OCI-LY7 (cell line): Measurements from ENCODE around the gene UBL4A. TPM values are rescaled to one million over a fixed set of nuclear protein-coding genes. Genes with fewer than 3 reads are reported as not detected.

ENCODE experiments used
- BruUV-seq: library from RNA; stranded (reverse); fragments of 400-500 nt; replicated peaks from 2 replicates; lab custom pipeline; 2021; lab: Mats Ljungman, UMichigan
- CTCF ChIA-PET: fragments of 300-600 bp; sonication (Branson Sonifier 250); formaldehyde crosslinking; loops from one replicate; lab custom pipeline; 2022; ENCODE audit warnings: antibody characterized with exemption; ENCODE audit not compliant: unreplicated experiment; lab: Charles Lee
- POLR2A ChIA-PET: fragments of 300-600 bp; sonication (Branson Sonifier 250); formaldehyde crosslinking; loops from one replicate; lab custom pipeline; 2022; ENCODE audit warnings: antibody characterized with exemption; lab: Charles Lee
- DNase-seq: peaks from one replicate; pipeline ENCODE4 v3.0.0-alpha.2; 2015; ENCODE audit warnings: low spot score
- H2AFZ ChIP-seq: fragments of 200-600 bp; sonication (generic), shearing (Covaris generic); 2 replicates; pipeline ENCODE4 v1.6.1; 2014; ENCODE audit warnings: mild to moderate bottlenecking, antibody characterized with exemption, low read length, moderate library complexity
- H3K27ac ChIP-seq: fragments of 200-600 bp; sonication (generic); 2 replicates; pipeline ENCODE4 v1.5.1; 2014; ENCODE audit warnings: mixed run types, low read depth, mild to moderate bottlenecking, moderate library complexity, low read length, inconsistent platforms; ENCODE audit not compliant: poor library complexity, severe bottlenecking
- H3K36me3 ChIP-seq: fragments of 200-600 bp; sonication (generic); 2 replicates; pipeline ENCODE4 v1.6.1; 2014; ENCODE audit warnings: mild to moderate bottlenecking, antibody characterized with exemption, low read length, moderate library complexity, mixed read lengths; ENCODE audit not compliant: insufficient read depth
- H3K4me1 ChIP-seq: fragments of 200-600 bp; sonication (generic); 2 replicates; pipeline ENCODE4 v1.5.1; 2014; ENCODE audit warnings: mild to moderate bottlenecking, low read length; ENCODE audit not compliant: insufficient read depth, poor library complexity, severe bottlenecking
- H3K4me2 ChIP-seq: fragments of 200-600 bp; sonication (generic); 2 replicates; pipeline ENCODE4 v1.6.1; 2014; ENCODE audit warnings: mild to moderate bottlenecking, low read length
- H3K4me3 ChIP-seq: fragments of 200-600 bp; sonication (generic); 2 replicates; pipeline ENCODE4 v1.5.1; 2014; ENCODE audit warnings: mild to moderate bottlenecking, low read depth, low read length; ENCODE audit not compliant: poor library complexity, severe bottlenecking
- H3K79me2 ChIP-seq: fragments of 200-600 bp; sonication (generic); 2 replicates; pipeline ENCODE4 v1.6.1; 2016; ENCODE audit warnings: low read depth, mild to moderate bottlenecking, low read length, moderate library complexity, mixed read lengths; ENCODE audit not compliant: insufficient read depth
- H3K9me2 ChIP-seq: fragments of 200-600 bp; sonication (generic); 2 replicates; pipeline ENCODE4 v1.6.1; 2016; ENCODE audit warnings: mild to moderate bottlenecking, low read length, mixed read lengths; ENCODE audit not compliant: insufficient read depth
- H3K9me3 ChIP-seq: fragments of 200-600 bp; sonication (generic); 2 replicates; pipeline ENCODE4 v1.6.1; 2014; ENCODE audit warnings: mild to moderate bottlenecking, mixed run types, low read length, mixed read lengths
- H4K20me1 ChIP-seq: fragments of 200-600 bp; sonication (generic); 2 replicates; pipeline ENCODE4 v1.6.1; 2014; ENCODE audit warnings: mild to moderate bottlenecking, antibody characterized with exemption, low read length, moderate library complexity, mixed read lengths; ENCODE audit not compliant: insufficient read depth
- EZH2phosphoT487 ChIP-seq: fragments of 200-600 bp; sonication (generic); IDR thresholded peaks from 2 replicates; pipeline ENCODE4 v1.6.1; 2018; ENCODE audit warnings: low read depth, borderline replicate concordance, mild to moderate bottlenecking, mixed run types, antibody characterized with exemption, low read length, moderate library complexity, mixed read lengths
- intact Hi-C: fragments of 100-400 bp; cut with micrococcal nuclease; formaldehyde crosslinking; loops from one replicate; pipeline ENCODE4 v1.10.0; 2022; ENCODE audit not compliant: unreplicated experiment
- total RNA-seq, 2 experiments: library from RNA; depleted of rRNA in 1 of 2; stranded (reverse); fragments of >200 nt in 1 of 2; shearing (Covaris generic) in 1 of 2; gene quantifications; 2 replicates each; pipeline ENCODE4 v1.2.3, GENCODE V29; 2014 to 2022
- TF ChIP-seq, protein P1 (sequence below): fragments of 200-600 bp; sonication (generic); conservative IDR thresholded peaks from 2 replicates; pipeline ENCODE4 v1.5.1; 2014; ENCODE audit warnings: mild to moderate bottlenecking, antibody characterized with exemption, low read length, moderate library complexity, mixed read lengths

Gene UBL4A
- total RNA-seq, 2 experiments from 2014 or later, result 49.7 to 89.9 TPM

DNA sequence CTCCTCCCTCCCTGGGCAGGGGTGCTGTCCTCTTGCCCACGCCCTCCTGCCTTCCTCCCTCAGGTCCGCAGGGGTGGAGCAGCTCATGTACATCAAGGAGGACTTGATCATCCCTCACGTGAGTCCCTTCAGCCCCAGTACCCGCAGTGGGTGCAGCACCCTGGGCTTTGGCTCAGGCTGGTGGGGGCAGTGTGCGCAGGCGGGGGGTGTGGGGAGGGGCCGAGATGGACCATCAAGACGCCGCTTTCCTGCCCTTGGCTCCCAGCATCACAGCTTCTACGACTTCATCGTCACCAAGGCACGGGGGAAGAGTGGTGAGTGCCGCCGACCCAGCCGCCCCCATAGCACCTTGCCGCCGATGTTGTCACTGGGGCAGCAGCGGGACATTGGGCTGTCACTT is 36.8 kb downstream of the UBL4A start:
- Histone ChIP-seq H3K27ac (no peak overlapping the region), H4K20me1 (no peaks in the 10 kb centered on the region), H3K36me3 (no peaks in the 10 kb centered on the region), H2AFZ (no peak overlapping the region), H3K4me2 (no peak overlapping the region), H3K9me3 (no peaks in the 10 kb centered on the region), H3K4me3 (no peak overlapping the region), H3K4me1 (peaks cover 3% of the 10 kb centered on the region), H3K79me2 (no peaks in the 10 kb centered on the region), H3K9me2 (no peaks in the 10 kb centered on the region)
- DNase-seq, result no peak
- ChIA-PET POLR2A (no interaction called here), CTCF (no interaction called here)
- BruUV-seq, result no TSS peak
- TF ChIP-seq, protein P1, sequence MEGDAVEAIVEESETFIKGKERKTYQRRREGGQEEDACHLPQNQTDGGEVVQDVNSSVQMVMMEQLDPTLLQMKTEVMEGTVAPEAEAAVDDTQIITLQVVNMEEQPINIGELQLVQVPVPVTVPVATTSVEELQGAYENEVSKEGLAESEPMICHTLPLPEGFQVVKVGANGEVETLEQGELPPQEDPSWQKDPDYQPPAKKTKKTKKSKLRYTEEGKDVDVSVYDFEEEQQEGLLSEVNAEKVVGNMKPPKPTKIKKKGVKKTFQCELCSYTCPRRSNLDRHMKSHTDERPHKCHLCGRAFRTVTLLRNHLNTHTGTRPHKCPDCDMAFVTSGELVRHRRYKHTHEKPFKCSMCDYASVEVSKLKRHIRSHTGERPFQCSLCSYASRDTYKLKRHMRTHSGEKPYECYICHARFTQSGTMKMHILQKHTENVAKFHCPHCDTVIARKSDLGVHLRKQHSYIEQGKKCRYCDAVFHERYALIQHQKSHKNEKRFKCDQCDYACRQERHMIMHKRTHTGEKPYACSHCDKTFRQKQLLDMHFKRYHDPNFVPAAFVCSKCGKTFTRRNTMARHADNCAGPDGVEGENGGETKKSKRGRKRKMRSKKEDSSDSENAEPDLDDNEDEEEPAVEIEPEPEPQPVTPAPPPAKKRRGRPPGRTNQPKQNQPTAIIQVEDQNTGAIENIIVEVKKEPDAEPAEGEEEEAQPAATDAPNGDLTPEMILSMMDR, result no peak
- TF ChIP-seq EZH2phosphoT487, result no peak
- intact Hi-C loops, result no loop called here

DNA sequence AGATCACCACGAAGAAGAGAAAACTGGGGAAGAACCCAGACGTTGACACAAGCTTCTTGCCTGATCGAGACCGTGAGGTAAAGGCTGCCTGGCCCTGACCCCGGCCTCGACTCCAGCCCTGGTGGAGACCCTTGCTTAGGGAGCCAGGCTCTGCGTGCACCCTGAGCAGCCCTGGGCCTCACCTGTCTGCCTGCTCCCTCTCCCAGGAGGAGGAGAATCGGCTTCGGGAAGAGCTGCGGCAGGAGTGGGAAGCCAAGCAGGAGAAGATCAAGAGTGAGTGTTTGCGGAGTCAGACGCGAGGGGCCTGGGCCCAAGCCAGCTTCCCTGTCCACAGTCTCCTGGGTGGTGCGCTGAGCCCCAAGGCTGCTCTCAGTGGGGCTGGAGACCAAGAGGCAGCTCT is 37.9 kb downstream of the UBL4A start:
- CTCF ChIA-PET, result no interaction called here
- Histone ChIP-seq H2AFZ (no peak overlapping the region), H4K20me1 (no peaks in the 10 kb centered on the region), H3K27ac (no peak overlapping the region), H3K4me3 (no peak overlapping the region), H3K36me3 (no peaks in the 10 kb centered on the region; the same call in 1 of the 2 replicates), H3K79me2 (no peaks in the 10 kb centered on the region), H3K9me2 (no peaks in the 10 kb centered on the region), H3K9me3 (no peaks in the 10 kb centered on the region), H3K4me1 (peaks cover 10% of the 10 kb centered on the region), H3K4me2 (no peak overlapping the region)
- no TSS peak for BruUV-seq
- TF ChIP-seq, protein P1, result no peak
- TF ChIP-seq EZH2phosphoT487, result no peak
- POLR2A ChIA-PET, result interaction anchor here (0.6 to 0.7 kb wide), 2 partner anchors 8 to 314 kb away, joined by 3 to 7 read pairs; partner anchors contain the start of gene DKC1
- intact Hi-C loops, result no loop called here
- DNase-seq, result no peak

DNA sequence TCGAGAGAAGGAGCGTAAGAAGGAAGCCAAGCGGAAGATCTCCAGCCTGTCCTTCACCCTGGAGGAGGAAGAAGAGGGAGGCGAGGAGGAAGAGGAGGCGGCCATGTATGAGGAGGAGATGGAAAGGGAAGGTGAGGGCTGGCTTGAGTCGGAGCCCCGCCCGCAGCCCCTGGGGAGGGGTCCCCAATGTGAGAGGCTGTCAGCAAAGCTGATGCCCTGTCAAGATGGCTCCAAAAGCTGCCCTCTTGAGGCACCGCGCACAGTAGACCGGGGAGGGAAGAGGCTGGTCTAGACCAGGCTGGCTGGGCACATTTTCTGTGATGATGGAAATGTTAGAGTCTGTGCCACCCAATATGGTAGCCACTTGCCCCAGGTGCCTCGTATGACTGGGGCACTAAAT is 40.0 kb downstream of the UBL4A start:
- TF ChIP-seq EZH2phosphoT487, result no peak
- TF ChIP-seq, protein P1, result no peak
- no peak overlapping the region for H2AFZ ChIP-seq
- H3K4me2 ChIP-seq, result no peak overlapping the region
- H3K9me3 ChIP-seq, result no peaks in the 10 kb centered on the region
- no peaks in the 10 kb centered on the region for H3K79me2 ChIP-seq
- POLR2A ChIA-PET, result interaction anchor here (0.5 kb wide), 1 partner anchor 28 kb away, joined by 3 read pairs; no protein-coding TSS in a partner anchor
- intact Hi-C loops, result no loop called here
- DNase-seq, result no peak
- H3K36me3 ChIP-seq, result peaks cover 3% of the 10 kb centered on the region; the same call in 1 of the 2 replicates
- no peaks in the 10 kb centered on the region for H3K9me2 ChIP-seq
- no peak overlapping the region for H3K4me3 ChIP-seq
- H4K20me1 ChIP-seq, result no peaks in the 10 kb centered on the region
- H3K4me1 ChIP-seq, result peaks cover 13% of the 10 kb centered on the region
- CTCF ChIA-PET, result no interaction called here
- no peak overlapping the region for H3K27ac ChIP-seq
- BruUV-seq, result no TSS peak
